Activated CD4-positive, alpha-beta T cell treated with anti-CD3 and anti-CD28 coated beads for 48 hours (primary cell): ENCODE results near the gene LDLRAP1.

Experiments used
- DNase-seq: peaks from one replicate; pipeline ENCODE4 v3.0.0-alpha.2; 2020

The LDLRAP1 gene

GRCh38 chr1:25544243-25544764 is 898 bp downstream of the LDLRAP1 start:
- DNase-seq: no peak

- DNase-seq: no peak
Measured at GRCh38 chr1:25544819-25545218, 1.4 kb downstream of the LDLRAP1 start.

DNA sequence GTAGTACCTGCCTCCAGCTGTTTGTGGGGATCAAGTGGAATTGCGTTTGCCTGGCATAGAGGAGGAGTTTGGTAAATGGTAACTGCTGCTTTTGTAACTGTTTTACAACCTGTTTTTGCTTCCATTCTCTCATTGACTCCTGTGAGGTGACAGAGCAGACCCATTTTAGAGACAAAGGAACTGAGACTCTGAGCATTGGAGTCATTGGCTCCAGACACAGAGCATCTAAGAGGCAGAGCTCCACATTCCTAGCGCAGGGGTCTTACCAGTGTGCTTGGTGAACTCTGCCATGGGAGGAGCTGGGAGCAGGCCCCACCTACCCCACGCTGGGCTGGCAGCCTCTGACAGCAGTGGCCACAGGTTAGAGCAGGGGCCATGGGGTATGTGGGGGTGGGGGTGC is 2.4 kb downstream of the LDLRAP1 start:
- DNase-seq: no peak

DNA sequence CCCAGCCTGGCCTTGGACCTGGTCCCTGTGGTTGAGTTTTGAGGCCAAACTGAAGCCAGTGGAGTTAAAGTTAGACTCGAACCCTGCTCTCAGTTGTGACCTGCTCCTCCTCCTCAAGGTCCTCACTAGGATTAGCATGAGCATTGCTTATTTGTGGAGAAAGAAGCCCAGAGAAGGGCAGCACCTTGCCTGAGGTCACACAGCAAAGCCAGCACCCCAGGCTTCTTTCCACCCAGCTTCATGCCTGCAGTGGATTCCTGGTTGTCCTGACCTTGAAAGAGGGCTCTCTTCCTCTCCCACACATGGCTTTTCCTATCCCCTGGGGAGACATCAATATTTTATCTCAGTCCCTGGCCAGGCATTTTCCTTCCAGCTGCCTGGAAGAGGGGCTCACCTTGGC is 2.8 kb downstream of the LDLRAP1 start:
- DNase-seq: no peak

- DNase-seq: no peak
Measured at GRCh38 chr1:25548601-25549000, 5.2 kb downstream of the LDLRAP1 start.

DNA sequence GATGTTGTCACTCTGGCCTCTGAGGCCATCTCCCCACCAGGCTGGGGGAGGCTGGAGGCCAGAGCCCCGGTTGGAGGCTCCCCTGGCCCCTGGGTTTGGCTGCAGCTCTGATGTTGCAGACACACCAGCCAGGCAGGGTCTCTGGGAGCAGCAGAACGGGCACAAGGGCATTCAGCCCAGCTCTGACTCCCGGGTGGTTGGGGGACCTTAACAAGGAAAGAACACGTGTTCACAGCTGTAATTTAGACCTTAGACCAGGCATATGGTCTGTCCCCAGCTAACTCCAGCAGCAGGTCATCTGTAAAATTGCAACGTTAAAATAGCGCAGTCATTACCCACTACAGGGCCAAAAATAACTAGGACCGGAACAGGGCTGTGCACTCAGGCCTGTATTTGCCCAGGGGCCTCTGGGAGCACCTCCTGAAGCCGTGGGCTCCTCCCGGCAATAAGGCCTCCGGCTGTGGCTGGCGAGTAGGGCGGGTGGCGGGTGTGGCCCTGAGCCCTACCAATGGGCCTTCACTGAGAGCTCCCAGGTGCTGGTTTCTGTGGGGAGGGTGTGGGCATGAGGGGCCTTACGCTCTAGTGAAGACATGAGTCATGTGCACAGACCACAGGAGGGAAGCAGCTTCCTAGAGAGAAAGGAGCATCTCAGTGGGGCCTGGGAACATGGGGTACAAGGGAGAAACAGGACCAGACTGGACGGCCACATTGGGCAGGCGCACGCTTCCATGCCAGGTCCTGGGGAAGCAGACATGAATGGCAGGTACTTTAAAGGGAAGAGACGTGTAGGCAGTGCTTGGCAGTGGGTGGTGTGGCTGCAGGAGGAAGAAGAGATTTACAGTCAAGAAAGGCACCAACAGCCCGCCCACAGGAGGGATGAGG is 6.1 kb downstream of the LDLRAP1 start:
- peak; percentile 92 for DNase-seq

GRCh38 chr1:25550155-25550506 is 6.7 kb downstream of the LDLRAP1 start:
- DNase-seq: no peak

DNA sequence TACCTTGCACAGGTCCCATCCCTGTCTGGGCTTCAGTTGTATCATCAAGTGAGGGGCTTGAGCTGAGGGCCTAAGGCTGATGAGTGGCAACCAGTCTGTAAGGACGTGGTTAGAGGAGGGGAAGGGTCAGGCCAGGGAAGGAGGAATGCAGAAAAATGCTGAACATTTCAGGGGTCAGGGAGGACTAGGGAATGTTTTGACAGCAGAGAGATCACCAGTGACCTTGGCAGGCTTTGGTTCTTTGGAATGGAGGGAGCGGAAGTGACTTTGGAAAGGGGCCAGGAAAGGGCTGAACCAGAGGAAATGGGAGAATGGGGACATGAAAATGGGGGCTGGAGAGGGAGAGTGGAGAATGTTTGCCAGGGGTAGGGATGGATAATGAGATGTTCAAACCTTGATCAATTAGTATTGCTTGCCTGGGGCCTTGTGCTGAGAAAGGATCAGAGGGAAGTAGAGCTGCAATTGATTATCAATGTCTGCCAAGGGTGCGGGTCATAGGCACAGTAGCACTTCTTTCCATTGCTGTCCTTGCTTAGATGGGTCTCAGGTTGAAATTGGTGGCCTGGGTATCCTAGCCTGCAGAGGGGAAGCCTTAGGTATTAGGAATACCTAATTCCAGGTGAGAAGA is 7.4 kb downstream of the LDLRAP1 start:
- DNase-seq: no peak

- no peak for DNase-seq
Measured at GRCh38 chr1:25553749-25554429, 10.5 kb downstream of the LDLRAP1 start.

DNA sequence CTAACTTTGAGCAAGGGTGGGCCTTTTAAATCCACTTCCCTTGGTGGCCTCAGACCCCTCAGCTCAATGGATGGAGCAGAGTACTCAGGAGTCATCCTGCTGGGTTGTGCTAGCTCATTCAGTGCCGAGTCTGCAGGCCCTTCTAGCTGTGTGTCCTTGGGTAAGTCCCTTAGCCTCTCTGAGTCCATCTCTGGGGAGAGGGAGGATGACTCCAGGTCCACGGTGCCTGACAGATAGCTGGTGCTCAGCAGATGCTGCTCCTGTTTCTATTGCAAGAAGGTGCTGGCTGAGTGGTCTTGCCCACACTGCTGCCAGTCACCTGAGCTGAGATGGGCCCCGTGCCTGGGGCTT is 11.0 kb downstream of the LDLRAP1 start:
- no peak for DNase-seq

GRCh38 chr1:25554886-25555752 is 11.7 kb downstream of the LDLRAP1 start:
- DNase-seq: no peak

DNA sequence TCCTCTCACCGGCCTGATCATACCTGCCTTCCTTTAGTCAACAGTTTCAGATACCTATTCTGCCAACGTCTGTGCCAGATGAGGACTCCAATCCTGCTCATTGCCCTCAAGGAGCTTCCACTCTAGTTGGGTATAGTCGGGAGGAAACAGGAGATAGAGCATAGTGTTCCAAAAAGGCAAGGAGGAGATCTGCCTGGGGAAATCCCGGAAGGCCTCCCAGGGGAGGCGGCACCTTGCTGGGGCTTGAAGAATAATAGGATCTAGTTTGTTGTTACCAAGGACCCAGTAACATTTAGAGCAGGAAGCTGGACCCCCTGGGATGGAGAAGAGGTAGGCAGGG is 12.3 kb downstream of the LDLRAP1 start:
- no peak for DNase-seq

GRCh38 chr1:25556132-25556670 is 12.8 kb downstream of the LDLRAP1 start:
- no peak for DNase-seq

DNA sequence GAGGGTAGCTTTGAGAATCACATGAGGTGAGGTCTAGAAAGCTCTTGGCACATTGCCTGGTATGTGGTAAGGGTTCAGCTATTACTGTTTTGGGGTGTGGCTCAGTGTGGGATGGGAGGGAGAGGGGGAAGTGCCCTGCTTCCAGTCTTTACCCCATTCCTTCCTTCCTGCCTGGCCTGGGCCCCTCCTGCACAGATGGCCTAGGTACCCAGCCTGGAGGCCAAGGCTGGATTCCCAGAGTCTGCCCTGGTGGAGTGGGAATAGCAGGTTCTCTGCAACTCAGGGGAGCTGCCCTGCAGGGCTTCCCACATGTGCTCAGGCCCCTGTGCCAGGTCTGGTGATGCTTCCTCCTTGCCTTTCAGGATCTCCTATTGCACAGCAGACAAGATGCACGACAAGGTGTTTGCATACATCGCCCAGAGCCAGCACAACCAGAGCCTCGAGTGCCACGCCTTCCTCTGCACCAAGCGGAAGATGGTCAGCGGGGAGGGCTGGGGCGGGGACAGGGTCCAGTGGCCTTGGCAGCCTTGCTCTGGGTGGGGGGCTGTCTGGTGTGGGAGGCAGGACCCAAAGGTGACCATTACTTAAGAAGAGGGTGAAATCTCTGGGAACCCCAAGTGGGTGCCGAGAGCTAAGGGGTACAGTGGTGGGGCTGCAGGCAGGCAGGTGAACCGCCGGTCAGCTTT is 13.5 kb downstream of the LDLRAP1 start:
- DNase-seq: peak; percentile 54

- no peak for DNase-seq
Measured at GRCh38 chr1:25557543-25557942, 14.1 kb downstream of the LDLRAP1 start.

GRCh38 chr1:25559031-25559430 is 15.6 kb downstream of the LDLRAP1 start:
- DNase-seq: no peak

DNA sequence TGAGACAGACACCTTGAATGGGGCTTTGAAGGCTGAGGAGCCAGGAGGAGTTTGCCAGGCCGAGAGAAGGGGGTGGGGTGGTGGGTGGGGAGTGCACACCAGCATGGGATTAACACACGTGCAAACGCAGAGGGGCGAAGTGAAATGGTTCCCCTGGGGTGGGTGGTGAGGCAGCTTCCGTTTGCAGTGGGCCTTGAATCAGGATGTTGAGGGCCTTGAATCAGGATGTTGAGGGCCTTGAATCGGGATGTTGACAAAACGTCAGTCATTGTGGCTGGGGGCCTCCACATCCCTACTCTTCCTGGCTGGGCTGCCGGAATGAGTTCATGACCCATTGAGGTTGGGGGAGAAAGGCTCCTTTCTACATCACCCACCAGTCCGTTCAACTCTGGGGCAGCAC is 16.6 kb downstream of the LDLRAP1 start:
- DNase-seq: no peak

- no peak for DNase-seq
Measured at GRCh38 chr1:25560788-25561187, 17.4 kb downstream of the LDLRAP1 start.

GRCh38 chr1:25561421-25562100 is 18.2 kb downstream of the LDLRAP1 start:
- DNase-seq: no peak

DNA sequence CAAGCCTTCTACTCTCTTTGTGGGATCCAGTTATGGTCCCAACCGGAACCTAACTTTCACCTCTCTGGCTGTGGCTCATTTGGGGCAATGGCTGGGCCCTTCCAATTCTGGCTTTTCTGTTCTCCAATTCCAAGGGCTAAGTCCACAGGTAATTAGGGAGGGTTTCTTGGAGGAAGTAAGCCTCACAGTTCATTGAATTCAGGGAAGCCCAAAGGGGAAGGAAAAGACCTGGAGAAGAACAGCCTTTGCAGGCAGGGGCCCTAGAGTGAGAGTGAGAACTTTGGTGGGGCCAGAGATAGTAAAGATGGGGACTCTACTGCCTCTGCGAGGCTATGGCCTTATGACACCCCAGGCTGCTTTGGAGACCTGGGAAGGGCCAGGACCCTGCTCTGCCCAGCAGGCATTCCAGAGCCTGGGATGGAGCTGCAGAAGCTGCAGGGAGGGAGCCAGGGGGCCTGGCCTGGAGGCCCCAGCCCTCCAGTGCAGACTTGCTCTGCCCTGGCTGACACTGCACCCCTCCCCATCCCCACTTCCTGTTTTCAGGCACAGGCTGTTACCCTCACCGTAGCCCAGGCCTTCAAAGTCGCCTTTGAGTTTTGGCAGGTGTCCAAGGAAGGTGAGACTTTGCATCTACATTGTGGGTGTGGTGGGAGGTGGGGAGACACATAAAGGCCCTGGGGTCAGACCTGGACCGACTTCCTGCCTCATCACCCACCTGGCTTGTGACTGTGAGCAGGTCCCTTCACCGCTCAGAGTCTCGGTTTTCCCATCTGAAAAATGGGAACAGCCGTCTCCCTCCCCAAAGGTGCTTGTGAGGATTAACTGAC is 18.9 kb downstream of the LDLRAP1 start:
- DNase-seq: peak; percentile 72

DNA sequence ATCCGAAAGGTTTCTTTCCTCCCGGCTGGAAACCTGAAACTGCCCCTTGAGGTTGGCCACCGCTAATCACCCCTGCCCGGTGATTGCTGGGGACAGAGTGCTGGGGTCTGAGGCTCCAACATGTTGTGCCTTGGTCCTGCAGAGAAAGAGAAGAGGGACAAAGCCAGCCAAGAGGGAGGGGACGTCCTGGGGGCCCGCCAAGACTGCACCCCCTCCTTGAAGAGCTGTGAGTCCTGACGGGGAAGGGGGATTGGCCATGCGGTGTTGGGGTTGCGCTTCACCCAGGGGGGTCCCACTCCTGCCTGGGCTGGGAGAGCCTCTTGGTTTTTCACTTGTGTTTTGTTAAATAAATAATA is 19.5 kb downstream of the LDLRAP1 start:
- DNase-seq: no peak
